CD1c-positive myeloid dendritic cell (primary cell): ENCODE data around the gene CASZ1.
A peak's percentile ranks its signal among the peaks of the same experiment; 100 is the strongest.

Source experiments
- DNase-seq: peaks from one replicate; pipeline ENCODE4 v3.0.0-alpha.2; 2016; ENCODE audit errors: extremely low spot score

Gene CASZ1

DNA sequence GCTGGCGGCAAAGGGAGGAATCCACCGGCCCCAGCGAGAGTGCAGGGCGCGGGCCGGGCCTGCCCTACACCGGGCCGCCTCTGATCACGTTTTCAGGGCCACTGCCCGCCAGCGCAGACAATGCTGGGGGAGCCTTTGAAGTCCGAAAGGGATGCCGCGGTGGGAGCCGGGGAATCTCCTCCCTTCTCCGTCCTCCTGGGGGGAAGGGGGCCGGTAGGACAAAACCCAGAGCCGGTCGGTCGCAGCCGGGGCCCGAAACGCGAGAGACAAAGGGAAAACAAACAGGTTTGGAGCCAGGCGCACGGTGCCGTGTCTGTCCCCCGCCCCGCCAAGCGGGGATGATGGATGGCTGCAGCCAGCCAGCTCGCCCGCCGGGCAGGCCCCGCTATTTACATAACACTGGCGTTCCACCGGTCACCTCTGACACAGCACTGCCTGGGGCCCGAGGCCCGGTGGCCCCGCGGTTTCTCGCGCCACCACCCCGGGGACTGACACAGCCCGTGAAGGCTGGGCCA, 92.0 kb downstream of the CASZ1 start:
- no peak for DNase-seq

DNA sequence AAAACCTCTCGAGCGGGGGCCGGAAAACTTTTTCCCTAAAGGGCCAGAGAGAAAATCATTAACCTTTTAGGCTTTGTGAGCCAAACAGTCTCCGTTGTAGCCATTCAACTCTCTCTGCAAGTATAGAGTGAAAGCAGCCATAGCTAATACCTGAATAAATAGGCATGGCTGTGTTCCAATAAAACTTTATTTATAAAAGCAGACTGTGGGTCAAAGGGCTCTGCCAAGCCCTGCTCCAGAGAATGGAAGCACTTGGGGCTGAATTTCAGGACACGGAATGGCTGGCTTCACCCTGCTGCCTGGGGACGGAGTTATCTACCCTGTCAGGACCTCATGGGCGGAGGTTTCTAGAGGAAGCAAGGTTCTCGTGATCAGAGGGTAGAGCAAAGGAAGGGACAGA, 92.7 kb downstream of the CASZ1 start:
- no peak for DNase-seq

DNA sequence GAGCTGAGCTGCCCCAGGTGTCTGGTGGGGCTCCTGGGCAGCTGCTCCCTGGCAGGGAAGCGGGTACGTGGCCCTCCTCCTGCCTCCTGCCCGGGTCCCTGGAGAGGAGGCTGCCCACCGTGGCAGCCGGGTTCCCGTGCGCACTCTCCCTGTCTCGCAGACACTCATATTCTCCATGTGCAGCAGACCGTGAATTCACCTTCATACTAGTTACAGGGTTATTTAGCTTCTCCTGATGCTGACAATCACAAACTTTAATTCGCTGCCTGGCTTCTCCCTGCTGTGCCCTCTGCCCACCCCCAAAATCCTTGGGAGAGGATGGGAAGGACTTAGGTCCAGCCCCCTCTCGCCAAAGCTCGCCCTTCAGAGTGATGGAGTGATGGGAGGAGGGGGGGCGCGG, 95.3 kb downstream of the CASZ1 start:
- no peak for DNase-seq

DNA sequence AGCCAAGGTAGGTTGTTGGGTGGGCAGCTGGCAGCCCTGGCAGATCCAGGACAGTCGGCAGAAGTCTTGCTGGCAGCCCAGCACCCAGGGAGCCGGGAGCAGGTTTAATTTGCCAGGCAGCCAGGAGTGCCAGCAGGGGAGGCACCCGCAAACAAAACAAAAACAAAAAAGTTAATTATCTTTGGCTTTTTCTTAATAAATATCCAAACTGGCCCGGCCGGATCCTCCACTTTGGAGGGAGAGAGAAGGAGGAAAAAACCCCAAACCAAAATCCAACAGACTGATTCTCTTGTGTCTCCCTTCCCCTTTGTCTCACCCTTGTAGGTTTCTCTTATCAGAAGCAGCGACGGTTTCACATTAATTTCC, 97.0 kb downstream of the CASZ1 start:
- no peak for DNase-seq

DNA sequence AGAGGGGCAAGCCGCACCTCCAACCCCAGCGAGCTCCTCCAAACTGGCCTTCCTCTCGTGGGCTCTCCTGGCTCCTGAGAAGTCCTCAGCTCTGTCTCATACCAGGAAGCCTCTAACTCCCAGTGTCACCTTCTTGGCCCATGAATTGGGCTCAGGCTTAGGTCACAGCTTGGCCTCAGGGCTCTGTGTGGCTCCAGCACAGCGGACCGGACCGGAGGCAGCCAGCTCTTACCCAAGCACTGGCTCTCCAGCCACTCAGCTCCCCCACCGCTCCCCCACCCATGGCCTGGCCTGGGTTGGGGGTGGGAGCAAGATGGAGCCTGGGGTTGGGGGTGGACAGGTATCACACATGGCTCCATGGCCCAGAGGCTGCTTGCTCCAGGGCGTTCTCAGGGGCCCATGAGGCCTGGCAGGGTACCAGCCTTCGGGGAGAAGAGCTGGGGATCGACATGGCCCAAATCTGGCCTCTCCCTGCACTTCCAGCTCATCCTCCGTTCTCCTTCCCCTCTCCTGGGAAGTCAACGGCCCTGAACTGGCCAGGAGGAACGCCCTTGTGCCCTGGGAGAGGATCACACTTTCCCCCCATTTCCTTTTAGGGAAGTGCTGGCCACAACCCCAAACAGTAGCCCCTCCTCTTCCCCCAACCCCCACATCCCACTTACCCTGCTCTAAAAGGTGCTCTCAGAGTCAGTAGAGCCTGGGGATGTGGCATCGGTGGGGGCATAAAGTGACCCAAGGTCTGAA, 97.5 kb downstream of the CASZ1 start:
- no peak for DNase-seq

DNA sequence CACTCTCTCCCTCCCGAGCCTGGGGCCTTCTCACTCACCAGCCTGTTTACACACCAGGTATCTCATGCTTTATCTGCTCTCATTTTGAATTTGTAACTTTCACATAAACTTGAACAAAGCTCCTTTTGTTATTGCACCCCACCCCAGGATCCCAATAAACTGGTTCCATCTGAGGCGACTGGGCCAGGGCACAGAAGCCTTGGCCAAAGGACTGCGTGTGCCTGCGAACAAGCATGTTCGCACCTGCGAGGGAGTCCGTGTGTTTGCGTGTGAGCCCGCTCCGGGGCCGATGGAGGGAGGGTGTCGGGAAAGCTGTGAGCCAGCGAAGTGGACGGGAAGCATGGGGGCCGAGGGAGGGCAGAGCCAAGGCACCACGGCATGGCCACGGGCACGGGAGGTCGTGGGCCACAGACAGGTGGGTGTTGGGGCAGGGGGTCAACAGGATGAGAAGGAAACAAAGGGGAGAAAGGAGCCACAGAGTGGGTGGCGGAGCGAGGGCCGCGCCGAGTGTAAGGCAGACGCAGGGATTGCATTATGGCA, 98.8 kb downstream of the CASZ1 start:
- no peak for DNase-seq

DNA sequence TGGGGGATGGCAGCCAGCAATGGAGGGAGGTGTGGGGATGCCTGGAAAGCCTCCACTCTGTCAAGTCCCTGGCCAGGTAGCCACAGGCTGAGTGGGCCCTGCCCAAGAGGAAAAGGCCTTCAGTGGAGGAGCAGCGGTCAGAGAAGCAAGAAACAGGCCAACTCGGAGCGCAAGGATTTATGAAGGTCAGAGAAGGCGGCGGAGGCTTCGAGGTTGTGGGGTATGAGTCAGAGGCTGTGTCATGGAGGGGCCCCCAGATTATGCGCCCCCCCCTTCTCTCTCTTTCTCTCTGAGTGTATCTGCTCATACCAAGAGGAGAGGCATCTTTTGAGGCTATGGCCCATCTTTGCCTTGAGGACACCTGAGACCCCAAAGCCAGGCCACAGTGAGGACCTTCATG, 99.5 kb downstream of the CASZ1 start:
- no peak for DNase-seq

DNA sequence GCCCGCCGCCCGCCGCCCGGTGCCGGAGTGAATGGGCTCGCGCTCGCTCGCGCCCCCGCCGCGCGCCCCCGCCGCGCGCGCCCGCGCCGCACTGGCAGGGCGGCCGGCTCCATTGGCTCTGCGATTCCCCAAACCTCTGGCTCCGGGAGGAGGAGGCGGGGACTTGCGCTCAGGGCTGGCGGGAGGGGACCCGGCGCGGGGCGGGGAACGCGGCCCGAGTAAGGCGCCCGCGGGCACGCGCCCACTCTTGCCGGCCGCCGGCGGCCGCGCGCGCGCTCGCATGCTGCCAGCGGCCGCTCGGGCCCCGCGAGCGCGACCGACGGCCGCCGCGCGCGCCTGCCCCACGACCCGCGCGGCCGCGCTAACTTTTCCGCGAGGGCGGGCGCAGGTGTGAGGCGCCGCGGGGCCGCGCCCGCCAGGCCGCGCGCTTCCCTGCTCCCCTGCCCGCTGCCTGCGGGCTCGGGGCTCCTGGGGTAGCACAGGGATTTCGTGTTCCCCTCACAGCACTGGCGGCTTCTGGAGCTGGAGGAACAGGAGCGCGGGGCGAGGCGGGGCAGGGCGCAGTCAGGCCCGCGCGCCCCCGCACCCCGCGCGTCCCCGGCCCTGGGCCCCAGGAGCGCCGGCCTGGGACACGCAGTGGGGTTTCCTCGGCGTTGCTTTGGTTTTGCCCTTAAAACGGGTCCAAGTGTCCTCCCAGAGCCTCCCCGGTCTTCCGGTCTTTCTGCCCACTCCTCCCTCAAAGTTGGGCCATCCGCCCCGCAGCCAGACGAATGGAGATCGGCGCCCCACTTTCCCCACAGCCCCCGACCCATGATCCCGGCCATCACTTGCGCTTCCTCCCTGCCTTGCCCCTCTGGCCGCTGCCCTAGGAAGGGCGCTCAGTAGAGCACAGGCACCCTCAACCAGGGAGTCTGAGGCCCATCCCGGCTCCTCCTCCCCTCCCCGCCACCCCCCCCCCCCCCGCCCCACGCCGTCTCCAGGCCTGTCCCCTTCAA, 101.5 kb downstream of the CASZ1 start:
- DNase-seq: peak; percentile 90

DNA sequence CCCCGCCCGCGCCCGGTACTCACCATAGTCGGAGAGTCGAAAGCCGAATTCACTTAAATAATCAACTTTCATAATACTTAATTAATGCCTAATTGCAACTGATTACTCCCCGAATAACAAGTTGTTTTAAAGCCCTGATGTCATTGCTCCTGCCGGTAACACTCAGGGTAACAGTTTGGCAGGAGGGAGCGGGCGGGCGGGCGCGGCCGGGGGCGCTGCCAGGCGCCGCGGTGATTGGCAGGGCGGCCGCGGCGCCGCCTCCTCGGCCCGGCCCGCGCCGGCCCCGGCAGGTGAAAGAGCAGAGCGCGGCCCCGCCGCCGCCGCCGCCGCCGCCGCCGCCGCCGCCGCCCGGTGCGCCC, 102.2 kb downstream of the CASZ1 start:
- no peak for DNase-seq

DNA sequence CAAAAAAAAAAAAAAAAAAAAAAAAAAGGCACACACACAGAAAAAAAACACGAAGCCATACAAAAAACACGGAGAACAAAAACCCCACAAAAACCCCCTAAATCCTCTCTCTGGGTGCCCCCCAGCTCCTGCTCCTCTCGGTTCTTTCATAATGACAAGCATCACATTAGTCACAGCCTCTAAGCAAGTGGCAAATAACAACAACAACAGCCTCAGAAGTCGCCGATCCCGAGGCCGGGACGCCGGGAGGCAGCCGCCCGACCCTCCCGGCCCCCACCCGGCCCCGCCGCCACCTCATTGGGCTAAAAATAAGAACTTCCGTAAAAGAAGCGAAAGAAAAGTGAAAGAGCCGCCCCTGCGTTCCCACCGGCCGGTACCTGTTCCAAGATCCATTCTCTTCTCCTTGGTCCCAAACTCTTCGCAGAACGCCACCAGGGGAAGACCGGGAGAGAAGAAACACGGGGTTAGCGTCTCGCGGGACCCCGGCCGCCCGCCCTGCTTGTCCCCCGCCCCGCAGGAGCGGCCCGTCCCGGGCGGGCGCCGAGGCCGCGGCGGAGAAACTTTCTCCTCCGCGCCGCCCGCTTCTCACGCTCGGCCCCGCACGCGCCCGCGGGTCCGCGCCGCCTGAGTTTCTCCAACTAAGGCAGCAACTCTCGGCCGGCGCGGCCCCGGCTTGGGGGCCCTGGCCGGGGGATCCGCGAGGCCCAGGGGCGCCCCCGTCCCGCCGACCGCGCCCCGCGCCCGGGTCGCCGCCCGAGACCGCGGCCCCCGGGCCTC, 102.8 kb downstream of the CASZ1 start:
- DNase-seq: peak; percentile 67

DNA sequence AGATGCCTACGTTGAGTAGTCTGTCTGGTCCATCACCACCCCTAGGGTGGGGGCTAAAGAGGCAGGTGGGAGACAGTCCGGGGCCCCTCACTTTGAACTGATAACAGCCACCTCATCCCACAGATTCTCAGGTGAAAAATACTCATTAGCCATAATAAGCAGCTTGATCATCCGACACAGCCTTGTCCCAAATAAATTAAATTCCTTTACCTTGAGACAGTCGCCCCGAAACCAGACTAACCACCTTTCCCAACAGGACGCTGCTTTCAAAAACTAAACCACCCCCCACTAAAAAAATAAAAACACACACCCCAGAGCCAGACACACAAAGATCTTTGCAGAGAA, 103.3 kb downstream of the CASZ1 start:
- DNase-seq: no peak

DNA sequence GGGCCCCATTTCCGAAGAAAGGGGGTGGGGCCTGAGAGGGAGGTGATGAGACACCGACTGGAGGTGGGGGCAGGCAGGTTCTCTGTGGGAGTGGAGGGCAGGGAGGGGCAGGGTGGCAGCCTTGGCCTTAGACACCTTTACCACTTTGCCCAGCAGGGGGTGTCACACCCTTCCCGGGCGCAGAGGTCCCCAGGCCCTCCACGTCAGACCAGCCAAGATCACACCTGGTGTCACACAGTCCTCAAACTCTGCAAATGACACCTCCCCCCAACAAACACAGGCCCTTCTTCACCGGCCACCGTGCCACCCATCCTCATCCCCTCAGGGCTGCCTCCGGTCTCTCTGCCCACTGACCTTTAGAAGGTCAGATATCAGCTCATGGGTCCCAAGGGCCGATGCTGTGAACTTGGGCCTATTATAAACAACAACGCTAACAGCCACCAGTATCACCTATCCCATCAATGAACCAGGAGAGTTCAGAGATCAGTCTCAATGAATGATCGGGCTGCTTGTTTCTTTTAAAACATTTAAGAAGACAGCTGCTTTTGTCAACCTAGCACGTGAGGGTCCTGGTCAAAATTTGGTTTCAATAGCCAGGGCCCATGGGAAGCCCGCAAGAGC, 103.9 kb downstream of the CASZ1 start:
- DNase-seq: peak; percentile 36

GRCh38 chr1:10691740-10692125, 104.7 kb downstream of the CASZ1 start:
- DNase-seq: peak; percentile 7

DNA sequence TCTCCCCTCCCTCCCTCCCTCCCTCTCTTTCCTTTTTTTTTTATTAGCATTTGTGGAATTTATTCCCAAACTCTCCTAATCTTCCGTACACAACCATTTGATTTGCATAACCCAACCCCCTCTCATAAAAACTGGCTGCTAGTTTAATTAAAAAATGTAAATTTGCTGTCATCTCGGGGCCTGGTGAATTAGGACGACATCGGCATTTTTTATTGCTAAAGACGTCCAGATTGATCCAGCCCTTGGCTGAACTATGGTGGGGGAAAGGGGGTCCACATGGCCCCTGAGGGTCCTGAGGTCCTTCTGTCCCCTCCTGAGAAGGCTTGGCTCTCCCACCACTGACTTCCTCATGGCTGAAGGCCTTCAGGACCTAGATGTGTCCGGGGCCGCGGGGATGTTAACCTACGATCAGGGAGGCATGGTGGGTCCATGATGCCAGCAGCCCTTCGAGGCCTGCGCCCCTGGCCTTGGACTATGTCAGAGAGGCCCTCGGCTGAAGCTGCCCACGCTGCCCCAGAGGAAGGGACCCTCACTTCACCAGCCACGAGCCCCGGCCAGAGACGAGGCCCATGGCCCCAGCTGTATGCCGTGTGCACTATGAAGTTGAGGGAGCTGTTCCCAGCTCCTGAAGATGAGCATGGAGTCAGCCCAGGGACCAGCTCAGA, 105.2 kb downstream of the CASZ1 start:
- no peak for DNase-seq

- DNase-seq: no peak
Measured at GRCh38 chr1:10690484-10690883, 106.0 kb downstream of the CASZ1 start.

DNA sequence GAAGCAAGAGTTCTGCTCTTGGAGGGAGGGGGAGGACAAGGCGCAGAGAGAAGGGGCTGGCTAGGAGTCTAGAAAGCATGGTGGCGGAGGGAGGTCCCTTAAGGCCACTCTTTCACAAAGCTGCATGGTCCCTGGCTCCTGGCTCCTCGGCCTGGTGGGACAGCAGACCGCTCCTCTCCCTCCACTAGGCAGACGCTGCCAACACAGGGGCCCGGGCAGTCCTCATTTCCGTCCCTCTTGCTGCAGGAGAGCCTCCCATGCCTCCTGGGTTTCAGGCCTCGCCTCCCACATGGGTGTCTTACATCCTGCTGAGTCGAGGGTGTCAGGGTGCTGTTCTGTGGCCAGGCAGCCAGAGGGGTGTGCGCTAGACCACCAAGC, 108.0 kb downstream of the CASZ1 start:
- DNase-seq: no peak

DNA sequence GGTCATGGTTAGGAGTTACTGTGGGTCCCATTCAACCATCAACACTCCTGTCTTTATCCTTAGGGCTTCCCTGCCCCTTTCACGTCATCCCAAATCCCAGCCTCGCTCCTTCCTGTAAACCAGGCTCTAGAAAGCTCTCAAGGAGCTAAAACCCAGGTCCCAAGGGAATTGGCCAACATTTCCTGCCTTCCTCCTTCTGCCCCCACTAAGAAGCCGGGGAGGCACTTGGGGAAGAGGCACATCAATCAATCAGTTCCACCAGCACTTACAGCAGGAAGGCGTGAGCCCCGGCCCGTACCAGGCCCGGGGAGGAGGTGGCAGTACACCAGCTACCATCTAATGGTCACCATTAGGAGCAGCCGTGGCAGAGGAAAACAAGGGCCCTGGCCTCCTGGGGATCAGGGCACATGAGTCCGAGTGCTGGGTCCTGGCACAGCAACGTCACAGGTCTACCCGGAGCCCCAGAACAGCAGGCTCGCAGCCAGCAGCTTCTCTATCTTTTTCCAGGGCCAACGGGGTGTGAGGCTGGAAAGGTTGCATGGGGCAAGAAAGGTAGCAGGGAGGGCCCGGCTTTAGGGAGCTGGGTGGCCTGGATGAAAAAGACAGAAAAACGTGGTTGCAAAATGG, 108.6 kb downstream of the CASZ1 start:
- no peak for DNase-seq

DNA sequence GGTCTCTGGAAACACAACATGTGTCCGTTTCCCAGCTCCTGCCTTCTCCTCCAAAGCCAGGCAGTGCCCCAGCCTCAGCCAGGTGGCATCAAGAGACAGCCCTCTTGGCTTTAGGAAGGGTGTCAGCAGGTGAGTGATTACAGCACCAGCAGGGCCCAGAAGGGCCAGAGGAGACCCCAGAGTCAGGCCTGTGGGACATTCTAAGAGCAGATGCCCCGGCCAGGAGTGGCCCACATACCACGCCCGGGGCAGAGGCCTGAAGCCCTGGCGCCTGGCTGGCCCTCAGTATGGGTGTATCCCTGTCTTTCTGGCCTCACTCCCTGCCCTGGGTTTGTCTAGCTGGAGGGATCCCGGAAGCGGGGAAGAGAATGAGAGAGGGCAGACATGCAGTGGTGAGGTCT, 109.2 kb downstream of the CASZ1 start:
- no peak for DNase-seq

DNA sequence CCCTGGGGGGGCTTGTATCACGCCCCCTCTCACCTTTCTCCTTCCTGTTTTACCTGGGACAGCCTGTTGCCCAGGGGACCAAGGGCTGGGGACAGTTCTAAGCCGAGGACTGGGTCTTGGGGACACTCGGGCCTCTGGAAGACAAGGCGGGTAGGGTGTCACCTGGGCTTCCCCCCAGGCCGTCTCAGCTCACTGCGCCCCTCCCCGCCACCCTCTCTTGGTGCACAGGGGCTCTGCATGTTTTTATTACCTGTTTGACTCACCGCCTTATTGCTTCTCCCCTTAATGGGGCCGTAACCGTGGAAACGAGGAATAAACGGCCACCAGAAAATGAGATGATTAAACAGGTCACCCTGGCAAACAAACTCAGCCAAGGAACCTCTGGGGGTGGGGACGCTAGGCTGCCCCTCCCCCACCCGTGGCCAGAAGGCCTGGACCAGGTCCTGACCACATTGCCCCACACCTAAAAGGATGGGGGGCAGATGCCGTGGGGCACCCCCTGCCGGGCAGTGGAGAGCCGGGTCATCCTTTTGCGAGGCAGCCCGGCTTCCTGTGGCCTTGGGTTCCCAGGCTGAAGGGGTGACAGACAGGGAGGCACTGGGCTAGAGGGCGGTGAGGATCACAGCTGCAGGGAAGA, 109.9 kb downstream of the CASZ1 start:
- no peak for DNase-seq

GRCh38 chr1:10685808-10686403, 110.5 kb downstream of the CASZ1 start:
- DNase-seq: no peak
